Fibroblast of skin of left biceps (primary cell): ENCODE results near the gene PARP6.

Experiments used
- DNase-seq, 2 experiments: peaks; one replicate each; pipeline ENCODE4 v3.0.0-alpha.2; 2013; ENCODE audit warnings: low read depth in 2 of 2

Gene PARP6

GRCh38 chr15:72200395-72201237, 71.7 kb downstream of the PARP6 start:
- DNase-seq, result no peak

- DNase-seq, result peak in 1 of 2 experiments; percentile 28
Measured at GRCh38 chr15:72199721-72200212, 72.6 kb downstream of the PARP6 start.

- DNase-seq, result no peak
Measured at GRCh38 chr15:72199205-72199515, 73.2 kb downstream of the PARP6 start.

- no peak for DNase-seq
Measured at GRCh38 chr15:72198356-72199204, 73.8 kb downstream of the PARP6 start.

GRCh38 chr15:72197460-72198355, 74.6 kb downstream of the PARP6 start, which contains the start of gene GRAMD2A:
Gene GRAMD2A, minus strand, starts transcription at chr15:72197787.
- DNase-seq, result no peak

- DNase-seq, result no peak
Measured at GRCh38 chr15:72197041-72197459, 75.3 kb downstream of the PARP6 start.

- DNase-seq, result no peak
Measured at GRCh38 chr15:72196409-72197040, 75.8 kb downstream of the PARP6 start.

GRCh38 chr15:72195101-72195511, 77.2 kb downstream of the PARP6 start:
- no peak for DNase-seq

- no peak for DNase-seq
Measured at GRCh38 chr15:72193836-72194396, 78.4 kb downstream of the PARP6 start.

GRCh38 chr15:72192416-72192815, 79.9 kb downstream of the PARP6 start:
- no peak for DNase-seq
